Spleen (tissue), 11 donors: ENCODE data around the gene S100A8. TPM values are rescaled to one million over a fixed set of nuclear protein-coding genes. Genes with fewer than 3 reads are reported as not detected.

Source experiments
- DNase-seq: peaks from one replicate; pipeline ENCODE4 v3.0.0-alpha.2; 2020
- H3K27ac ChIP-seq, 8 donors: fragments of 200-600 bp; sonication (generic) in 7 of 8; 1 replicate in 4 of 8; 2 replicates in 4 of 8; pipeline versions ENCODE4 v1.5.0 to v1.8.0; 2016 to 2021; ENCODE audit warnings: inconsistent platforms in 4 of 8, mild to moderate bottlenecking in 4 of 8, moderate library complexity in 1 of 8
- H3K27me3 ChIP-seq, 7 donors: fragments of 200-600 bp; sonication (generic) in 6 of 7; replicated peaks in 1 of 7; 1 replicate in 4 of 7; 2 replicates in 3 of 7; pipeline versions ENCODE4 v1.5.0 to v1.8.0; 2016 to 2021; ENCODE audit warnings: inconsistent platforms in 3 of 7, mild to moderate bottlenecking in 1 of 7
- H3K36me3 ChIP-seq, 6 donors: fragments of 200-600 bp; sonication (generic) in 5 of 6; 1 replicate in 4 of 6; 2 replicates in 2 of 6; pipeline versions ENCODE4 v1.5.0 to v1.8.0; 2016 to 2021; ENCODE audit warnings: inconsistent platforms in 2 of 6
- H3K4me1 ChIP-seq, 6 donors: fragments of 200-600 bp; sonication (generic) in 5 of 6; 1 replicate in 3 of 6; 2 replicates in 3 of 6; pipeline versions ENCODE4 v1.5.0 to v1.8.0; 2016 to 2021; ENCODE audit warnings: inconsistent platforms in 3 of 6
- H3K4me3 ChIP-seq, 8 donors: fragments of 200-600 bp; sonication (generic) in 7 of 8; 1 replicate in 4 of 8; 2 replicates in 4 of 8; pipeline versions ENCODE4 v1.5.0 to v1.8.0; 2016 to 2021; ENCODE audit warnings: inconsistent platforms in 4 of 8, mild to moderate bottlenecking in 4 of 8, moderate library complexity in 2 of 8
- H3K9me3 ChIP-seq, 8 donors: fragments of 200-600 bp; sonication (generic) in 7 of 8; 1 replicate in 4 of 8; 2 replicates in 4 of 8; pipeline versions ENCODE4 v1.5.0 to v1.8.0; 2016 to 2021; ENCODE audit warnings: inconsistent platforms in 4 of 8
- POLR2A ChIP-seq, 3 donors: fragments of 450-650 bp; IDR thresholded peaks; one replicate each; pipeline ENCODE4 v1.5.1; 2017; ENCODE audit warnings: antibody characterized with exemption in 3 of 3, mild to moderate bottlenecking in 1 of 3
- POLR2AphosphoS5 ChIP-seq, 3 donors: sonication (generic); formaldehyde crosslinking; IDR thresholded peaks; one replicate each; pipeline ENCODE4 v1.5.1; 2017; ENCODE audit warnings: antibody characterized with exemption in 3 of 3
- WGBS, 5 donors: extraction: QIAGEN DNeasy Blood & Tissue Kit in 3 of 5; methylation state at CpG; one replicate each; pipeline versions ENCODE4 v1.1.5 to v1.1.7; 2013 to 2018; 5-methylcytosine and 5-hydroxymethylcytosine counted together
- intact Hi-C: fragments of 100-400 bp; cut with DNase I; formaldehyde crosslinking; loops from one replicate; pipeline ENCODE4 v1.15.0; 2023; ENCODE audit warnings: low total_unique reads
- polyA plus RNA-seq, 3 donors: library from polyadenylated mRNA; stranded (reverse); fragments of 200-250 nt; gene quantifications; one replicate each; pipeline ENCODE4 v1.2.1, GENCODE V29; 2013
- total RNA-seq, 7 donors: library from RNA; depleted of rRNA in 3 of 7; stranded (reverse); fragments of >200 nt in 3 of 7; fragmentation: NEBNext Ultra II Directional in 4 of 7; extraction: Animal tissue kit (Norgen Biotek cat#: 25700) in 4 of 7; gene quantifications; one replicate each; pipeline versions ENCODE4 v1.1.0 to v1.2.1, GENCODE V29; 2016 to 2021
- TF ChIP-seq, protein P1 (sequence below), 11 experiments: fragments of 200-600 bp in 7 of 11; fragments of 450-650 bp in 4 of 11; sonication (generic) in 4 of 11; IDR thresholded peaks in 8 of 11; conservative IDR thresholded peaks in 3 of 11; 1 replicate in 7 of 11; 2 replicates in 4 of 11; pipeline versions ENCODE4 v1.4.0 to v1.8.0; 2016 to 2021; ENCODE audit warnings: antibody characterized with exemption in 11 of 11, inconsistent platforms in 4 of 11, mild to moderate bottlenecking in 1 of 11
- donor health status: healthy with polysubstance abuse.
- donor health status: DM: no; HTN: no; CAD: no; lungs with moderate emphysema.
- donor health status: DM: no; HTN: no; CAD: no.
- donor health status: Bipolar disorder and iron deficiency.
- donor health status: healthy.
- donor health status: DM: no; HTN: no; CAD: no.
- donor health status: DM: yes; HTN: yes; CAD: no.

The S100A8 gene
- total and polyA plus RNA-seq, 10 donors = 756 to 7,676 (median 1,458) TPM

DNA sequence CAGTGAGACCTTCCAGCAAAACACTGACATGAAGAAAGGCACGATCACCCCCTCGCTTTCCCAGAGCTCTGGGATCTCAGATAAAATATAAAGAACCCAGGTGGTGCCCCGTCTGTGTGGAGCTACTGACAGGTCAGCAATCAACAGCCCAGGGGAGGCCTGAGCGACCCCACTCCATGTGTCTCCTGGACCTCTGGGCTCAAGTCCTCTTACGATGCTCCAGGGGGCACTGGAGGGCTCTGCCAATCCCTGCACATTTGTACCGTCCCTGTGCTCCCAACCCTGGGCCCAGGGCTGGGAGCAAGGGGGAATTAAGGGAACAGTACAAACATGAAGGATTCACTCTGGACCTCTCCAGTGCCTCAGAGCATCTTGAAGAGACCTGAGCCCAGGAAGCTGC lies 37.9 kb upstream of the S100A8 start:
- Histone ChIP-seq H3K27me3 (peaks cover 0 to 70% (median 4%) of the 10 kb centered on the region in 7 donors), H3K4me3 (no peak overlapping the region), H3K36me3 (no peaks in the 10 kb centered on the region), H3K27ac (no peak overlapping the region), H3K4me1 (no peaks in the 10 kb centered on the region), H3K9me3 (no peaks in the 10 kb centered on the region)
- intact Hi-C loops = no loop called here
- TF ChIP-seq, protein P1, sequence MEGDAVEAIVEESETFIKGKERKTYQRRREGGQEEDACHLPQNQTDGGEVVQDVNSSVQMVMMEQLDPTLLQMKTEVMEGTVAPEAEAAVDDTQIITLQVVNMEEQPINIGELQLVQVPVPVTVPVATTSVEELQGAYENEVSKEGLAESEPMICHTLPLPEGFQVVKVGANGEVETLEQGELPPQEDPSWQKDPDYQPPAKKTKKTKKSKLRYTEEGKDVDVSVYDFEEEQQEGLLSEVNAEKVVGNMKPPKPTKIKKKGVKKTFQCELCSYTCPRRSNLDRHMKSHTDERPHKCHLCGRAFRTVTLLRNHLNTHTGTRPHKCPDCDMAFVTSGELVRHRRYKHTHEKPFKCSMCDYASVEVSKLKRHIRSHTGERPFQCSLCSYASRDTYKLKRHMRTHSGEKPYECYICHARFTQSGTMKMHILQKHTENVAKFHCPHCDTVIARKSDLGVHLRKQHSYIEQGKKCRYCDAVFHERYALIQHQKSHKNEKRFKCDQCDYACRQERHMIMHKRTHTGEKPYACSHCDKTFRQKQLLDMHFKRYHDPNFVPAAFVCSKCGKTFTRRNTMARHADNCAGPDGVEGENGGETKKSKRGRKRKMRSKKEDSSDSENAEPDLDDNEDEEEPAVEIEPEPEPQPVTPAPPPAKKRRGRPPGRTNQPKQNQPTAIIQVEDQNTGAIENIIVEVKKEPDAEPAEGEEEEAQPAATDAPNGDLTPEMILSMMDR (IDR thresholded peaks at IDR 0.05 in 8 of 11, conservative IDR thresholded peaks at IDR 0.05 in 3 of 11) = no peak
- no peak for TF ChIP-seq POLR2AphosphoS5 (IDR thresholded peaks at IDR 0.05)
- TF ChIP-seq POLR2A (IDR thresholded peaks at IDR 0.05) = no peak
- WGBS, 5 donors = 50 to 67% (median 55%) methylated on average over 6 of the region's 6 CpGs
- DNase-seq = no peak

DNA sequence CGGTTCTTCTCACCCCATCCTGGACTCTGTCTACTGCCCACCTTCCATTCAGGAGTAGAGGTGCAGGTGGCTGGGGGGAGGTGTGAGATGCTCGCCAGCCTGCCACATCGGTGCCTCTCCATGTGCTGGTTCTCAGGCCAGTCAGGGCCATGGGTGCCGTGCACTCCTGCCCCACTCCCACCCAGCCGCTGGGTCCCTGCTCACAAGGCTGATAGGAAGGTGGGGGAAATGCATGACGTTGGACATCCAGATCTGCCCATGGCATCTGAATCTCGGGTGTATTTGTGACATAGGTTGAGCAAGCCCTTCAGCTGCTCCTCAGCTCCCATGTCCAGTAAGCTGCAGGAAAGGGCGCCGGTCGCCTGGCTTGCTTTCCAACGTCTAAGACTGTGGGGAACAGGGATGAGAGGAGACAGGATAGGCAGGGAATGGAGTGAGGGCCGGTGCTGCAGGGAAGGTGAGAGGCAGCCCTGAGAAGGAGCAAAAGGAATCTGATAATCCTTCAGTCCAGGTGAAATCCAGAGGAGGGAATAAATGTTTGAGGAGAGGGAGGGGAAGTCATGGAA lies 37.3 kb upstream of the S100A8 start:
- Histone ChIP-seq H3K9me3 (no peaks in the 10 kb centered on the region), H3K27ac (no peak overlapping the region), H3K4me1 (no peaks in the 10 kb centered on the region), H3K27me3 (peaks cover 0 to 73% (median 4%) of the 10 kb centered on the region in 7 donors), H3K36me3 (no peaks in the 10 kb centered on the region), H3K4me3 (no peak overlapping the region)
- no peak for TF ChIP-seq POLR2AphosphoS5 (IDR thresholded peaks at IDR 0.05)
- no peak for TF ChIP-seq POLR2A (IDR thresholded peaks at IDR 0.05)
- TF ChIP-seq, protein P1 (IDR thresholded peaks at IDR 0.05 in 8 of 11, conservative IDR thresholded peaks at IDR 0.05 in 3 of 11) = no peak
- no peak for DNase-seq
- intact Hi-C loops = no loop called here
- WGBS, 5 donors = 63 to 84% (median 72%) methylated on average over 12 of the region's 12 CpGs

DNA sequence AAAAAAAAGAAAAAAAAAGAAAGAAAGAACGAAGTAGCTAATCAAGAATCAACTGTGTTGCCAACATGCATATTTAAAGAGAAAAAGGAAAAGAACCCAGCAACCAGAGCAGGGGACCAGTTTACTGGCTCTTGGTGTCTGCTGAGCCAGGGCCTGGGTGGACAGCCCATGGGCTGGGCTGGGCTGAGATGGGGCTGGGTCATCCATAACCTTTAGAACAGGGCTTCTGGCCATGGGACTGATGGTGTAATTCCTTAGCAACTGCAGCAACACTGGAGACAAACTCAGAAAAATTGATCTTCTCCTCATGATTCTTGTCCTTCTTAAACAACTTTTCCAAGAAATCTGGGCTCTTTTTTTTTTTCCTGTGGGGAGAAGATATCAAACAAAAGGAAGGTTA lies 35.9 kb upstream of the S100A8 start:
- H3K9me3 ChIP-seq = no peaks in the 10 kb centered on the region
- no peaks in the 10 kb centered on the region for H3K36me3 ChIP-seq
- H3K4me3 ChIP-seq = no peak overlapping the region
- H3K4me1 ChIP-seq = no peaks in the 10 kb centered on the region
- WGBS, 5 donors = 26 to 55% (median 43%) methylated on average over 1 of the region's 1 CpG
- TF ChIP-seq, protein P1 (IDR thresholded peaks at IDR 0.05 in 8 of 11, conservative IDR thresholded peaks at IDR 0.05 in 3 of 11) = no peak
- TF ChIP-seq POLR2AphosphoS5 (IDR thresholded peaks at IDR 0.05) (no peak), POLR2A (IDR thresholded peaks at IDR 0.05) (no peak)
- no peak overlapping the region for H3K27ac ChIP-seq
- no peak for DNase-seq
- intact Hi-C loops = no loop called here
- H3K27me3 ChIP-seq = peaks cover 0 to 70% (median 4%) of the 10 kb centered on the region in 7 donors

DNA sequence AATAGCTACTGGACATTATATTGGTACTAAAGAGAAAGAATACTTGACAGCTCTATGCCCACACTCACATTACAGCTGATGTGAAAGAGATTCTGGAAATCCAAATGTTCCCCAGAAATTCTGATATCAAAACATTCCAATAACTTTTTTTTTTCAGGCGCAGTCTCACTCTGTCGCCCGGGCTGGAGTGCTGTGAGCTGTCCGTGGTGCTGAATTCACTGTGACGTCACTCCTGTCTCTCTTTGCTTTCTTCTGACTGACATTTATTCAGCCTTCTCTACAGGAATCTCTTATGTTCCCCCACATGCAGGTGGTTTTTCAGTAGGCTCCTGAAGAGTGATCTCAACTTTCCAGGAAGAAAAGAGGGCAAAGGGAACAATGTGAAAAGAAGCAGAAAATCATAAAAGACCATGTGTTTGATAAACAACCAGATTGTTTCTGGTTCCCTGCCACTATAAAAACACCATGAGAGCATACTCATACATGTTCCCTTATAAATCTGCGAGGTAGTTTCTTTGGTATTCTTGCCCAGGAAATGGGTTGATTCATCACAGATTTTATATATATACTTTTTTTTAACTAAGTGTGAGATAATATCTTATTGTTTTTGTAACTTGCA lies 31.7 kb upstream of the S100A8 start:
- TF ChIP-seq, protein P1 (IDR thresholded peaks at IDR 0.05 in 8 of 11, conservative IDR thresholded peaks at IDR 0.05 in 3 of 11) = no peak
- TF ChIP-seq POLR2A (IDR thresholded peaks at IDR 0.05) = no peak
- Histone ChIP-seq H3K27me3 (peaks cover 0 to 79% (median 4%) of the 10 kb centered on the region in 7 donors), H3K36me3 (no peaks in the 10 kb centered on the region), H3K9me3 (no peaks in the 10 kb centered on the region), H3K27ac (no peak overlapping the region), H3K4me1 (no peaks in the 10 kb centered on the region), H3K4me3 (no peak overlapping the region)
- WGBS, 5 donors = 8 to 11% (median 9%) methylated on average over 6 of the region's 6 CpGs
- peak; percentile 83 for DNase-seq
- intact Hi-C loops = no loop called here
